GM19324 (cell line): ENCODE measurements around the gene GJB3.
"Not testable (repeated sequence)": the region's sequence is repeated elsewhere in the genome, so short reads cannot be mapped to it uniquely, and the experiment has no call there.

Source experiments
- ATAC-seq: cut with Tn5 transposase; IDR thresholded peaks from one replicate; pipeline ENCODE4 v1.9.1; 2021; ENCODE audit warnings: mild to moderate bottlenecking, moderate library complexity; ENCODE audit not compliant: unreplicated experiment, low FRiP score

The GJB3 gene

GRCh38 chr1:34816778-34817177 is 35.8 kb downstream of the GJB3 start:
- ATAC-seq, result no peak

GRCh38 chr1:34818862-34819261 is 37.8 kb downstream of the GJB3 start:
- not testable (repeated sequence) for ATAC-seq

DNA sequence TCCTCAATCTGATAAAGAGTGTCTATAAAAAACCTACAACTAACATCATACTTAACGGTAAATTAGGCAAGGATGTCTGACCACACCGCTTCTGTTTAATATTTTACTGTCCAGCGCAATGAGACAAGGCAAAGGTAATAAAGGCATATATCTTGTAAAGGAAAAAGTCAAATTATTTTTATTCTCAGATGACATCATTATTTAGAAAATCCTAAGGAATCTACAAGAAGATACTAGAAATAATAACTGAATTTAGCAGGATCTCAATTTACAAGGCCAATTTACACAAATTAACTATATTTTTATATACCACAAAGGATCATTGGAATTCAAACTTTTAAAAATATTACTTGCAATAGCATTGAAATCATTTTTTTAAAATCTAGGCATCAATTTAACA is 41.2 kb downstream of the GJB3 start:
- no peak for ATAC-seq

- ATAC-seq, result no peak
Observed at GRCh38 chr1:34824817-34825454, 43.9 kb downstream of the GJB3 start.

GRCh38 chr1:34825455-34826091 is 44.6 kb downstream of the GJB3 start:
- no peak for ATAC-seq

DNA sequence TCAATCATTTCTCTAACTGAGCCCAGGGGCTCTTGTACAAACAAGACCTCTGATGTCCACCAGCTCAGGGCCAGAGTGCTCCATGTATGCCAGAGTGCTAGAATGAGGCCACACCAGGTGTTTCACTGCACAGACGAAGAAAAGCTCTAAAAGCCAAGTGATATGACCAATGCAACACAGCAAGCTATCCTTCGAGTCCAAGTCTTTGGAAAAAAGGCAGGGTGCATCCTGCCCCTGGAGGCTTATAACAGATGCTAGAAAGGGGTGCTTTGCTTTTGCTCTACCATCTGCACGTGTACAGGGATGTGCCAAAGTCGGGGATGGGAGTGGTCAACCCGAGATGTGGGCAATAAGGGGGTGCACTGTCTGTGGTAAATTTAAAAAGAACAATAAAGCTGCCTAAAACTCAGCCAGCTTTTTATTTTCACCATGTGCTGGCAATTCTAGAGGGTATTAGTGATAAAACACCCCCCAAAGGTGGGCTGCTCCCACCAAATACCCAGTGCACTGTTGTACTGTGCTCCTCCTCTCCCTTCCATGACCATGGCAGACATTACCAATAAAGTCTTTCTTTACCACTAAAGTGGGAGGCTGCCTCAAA is 46.4 kb downstream of the GJB3 start:
- no peak for ATAC-seq

GRCh38 chr1:34828611-34829010 is 47.6 kb downstream of the GJB3 start:
- ATAC-seq, result no peak

DNA sequence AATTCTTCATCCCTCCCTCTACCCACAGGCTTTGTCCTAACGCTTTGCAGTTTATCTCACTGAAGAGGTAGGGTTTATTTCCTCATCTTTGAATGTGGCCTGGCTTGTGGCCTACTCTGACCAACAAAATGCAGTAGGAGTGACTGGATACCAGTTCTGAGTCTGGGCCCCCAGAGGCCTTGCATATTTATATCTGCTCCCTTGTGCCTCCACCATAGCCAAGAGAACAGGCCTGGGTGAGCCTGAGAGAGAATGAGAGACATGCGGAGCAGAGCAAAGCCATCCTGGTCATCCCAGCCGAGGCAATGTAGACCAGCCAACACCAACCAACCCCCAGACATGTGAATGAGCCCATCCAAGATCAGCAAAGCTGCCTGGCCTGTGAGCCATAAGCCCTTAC is 48.2 kb downstream of the GJB3 start:
- ATAC-seq, result no peak

- ATAC-seq, result no peak
Observed at GRCh38 chr1:34831721-34832246, 50.8 kb downstream of the GJB3 start.

DNA sequence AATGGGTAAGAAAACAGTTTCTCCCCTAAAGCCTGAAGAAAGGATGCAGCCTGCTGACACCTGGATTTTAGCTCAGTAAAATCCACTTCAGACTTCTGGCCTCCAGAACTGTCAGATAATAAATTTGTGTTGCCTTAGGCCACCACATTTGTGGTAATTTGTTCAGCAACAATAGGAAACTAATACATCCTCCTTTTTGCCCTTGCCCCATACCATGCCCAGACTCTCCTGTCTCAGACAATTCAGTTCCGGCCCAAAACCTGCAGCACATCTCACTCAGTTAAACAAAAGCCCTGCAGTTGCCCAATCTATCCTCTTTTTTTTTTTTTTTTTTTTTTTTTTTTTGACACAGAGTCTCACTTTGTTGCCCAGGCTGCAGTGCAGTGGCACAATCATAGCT is 52.7 kb downstream of the GJB3 start:
- no peak for ATAC-seq
